Left ventricle myocardium superior (tissue), 1 donor: ENCODE measurements around the gene UNC5CL. TPM values are rescaled to one million over a fixed set of nuclear protein-coding genes. Genes with fewer than 3 reads are reported as not detected.
A peak's percentile ranks its signal among the peaks of the same experiment; 100 is the strongest.

ENCODE experiments used
- ATAC-seq: fragments of 200-7000 bp; cut with Tn5 transposase; one replicate; pipeline ENCODE4 v1.9.1; 2020; ENCODE audit warnings: mild to moderate bottlenecking, moderate library complexity
- DNase-seq: peaks from one replicate; pipeline ENCODE4 v3.0.0-alpha.2; 2020
- intact Hi-C: fragments of 100-400 bp; cut with micrococcal nuclease; formaldehyde crosslinking; loops from one replicate; pipeline ENCODE4 v1.11.0; 2022
- long read RNA-seq: library from polyadenylated mRNA; unstranded; transcript quantifications from one replicate; pipeline ENCODE4 v2.0.0, GENCODE V29; 2021
- total RNA-seq: library from RNA; stranded (reverse); fragmentation: NEBNext Ultra II Directional; extraction: Animal tissue kit (Norgen Biotek cat#: 25700); gene quantifications from one replicate; pipeline ENCODE4 v1.2.1, GENCODE V29; 2021
- donor health status: DM: no; HTN: yes; CAD: no; lungs with severe emphysema.

Gene UNC5CL
- total RNA-seq = 0.20 TPM
- long read RNA-seq, partial matches to known transcripts = 2 of 5 reads
- long read RNA-seq, other reads (novel, unspliced or antisense) = 3 of 5 reads

- intact Hi-C loops = no loop called here
- ATAC-seq (peak; percentile 76), DNase-seq (no peak)
Observed at GRCh38 chr6:41039060-41039998, at the start of gene UNC5CL. TSS of gene UNC5CL (minus strand) at chr6:41039221. CDS start at chr6:41035074, 4,147 bp downstream.

GRCh38 chr6:41088451-41088850, 49.4 kb upstream of the UNC5CL start:
- DNase-seq (no peak), ATAC-seq (no peak)
- intact Hi-C loops = no loop called here

- DNase-seq (no peak), ATAC-seq (no peak)
Observed at GRCh38 chr6:41085182-41085581, 46.2 kb upstream of the UNC5CL start.

GRCh38 chr6:41083072-41083471, 44.1 kb upstream of the UNC5CL start:
- ATAC-seq = no peak
- intact Hi-C loops = no loop called here
- DNase-seq = no peak

More at GRCh38 chr6:41085182-41085581, 46.2 kb upstream of the UNC5CL start:
- intact Hi-C loops = no loop called here

- no peak for ATAC-seq
- intact Hi-C loops = no loop called here
- DNase-seq = no peak
Observed at GRCh38 chr6:41080621-41081020, 41.6 kb upstream of the UNC5CL start.

GRCh38 chr6:41079080-41079479, 40.1 kb upstream of the UNC5CL start:
- no peak for ATAC-seq
- no peak for DNase-seq
- intact Hi-C loops = no loop called here

GRCh38 chr6:41078101-41078500, 39.1 kb upstream of the UNC5CL start:
- DNase-seq (no peak), ATAC-seq (no peak)
- intact Hi-C loops = no loop called here

- intact Hi-C loops = no loop called here
- no peak for ATAC-seq
- no peak for DNase-seq
Observed at GRCh38 chr6:41077536-41077935, 38.5 kb upstream of the UNC5CL start.

- ATAC-seq (no peak), DNase-seq (no peak)
- intact Hi-C loops = no loop called here
Observed at GRCh38 chr6:41075651-41076626, 36.9 kb upstream of the UNC5CL start.

- ATAC-seq = no peak
- no peak for DNase-seq
- intact Hi-C loops = no loop called here
Observed at GRCh38 chr6:41074692-41075436, 35.8 kb upstream of the UNC5CL start.

GRCh38 chr6:41073968-41074691, 35.1 kb upstream of the UNC5CL start:
- ATAC-seq = no peak
- intact Hi-C loops = no loop called here
- no peak for DNase-seq

GRCh38 chr6:41073203-41073967, 34.4 kb upstream of the UNC5CL start:
- peak; percentile 39 for ATAC-seq
- intact Hi-C loops = no loop called here
- peak; percentile 88 for DNase-seq

GRCh38 chr6:41072836-41073202, 33.8 kb upstream of the UNC5CL start, which contains the start of gene NFYA:
TSS of gene NFYA (plus strand) at chr6:41072974. CDS start at chr6:41079090, 6,116 bp downstream.
- ATAC-seq (peak; percentile 77), DNase-seq (peak; percentile 100)
- intact Hi-C loops = no loop called here

GRCh38 chr6:41071923-41072835, 33.2 kb upstream of the UNC5CL start, which contains the start of gene OARD1:
TSS of gene OARD1 (minus strand) at chr6:41072356. CDS start at chr6:41071634, 722 bp downstream.
- DNase-seq (peak; percentile 100), ATAC-seq (peak; percentile 82)
- intact Hi-C loops = no loop called here

- ATAC-seq = no peak
- intact Hi-C loops = no loop called here
- DNase-seq = peak; percentile 86
Observed at GRCh38 chr6:41071501-41071922, 32.5 kb upstream of the UNC5CL start.

GRCh38 chr6:41066867-41067304, 27.9 kb upstream of the UNC5CL start:
- DNase-seq = peak; percentile 75
- no peak for ATAC-seq
- intact Hi-C loops = no loop called here
